ENCODE data around the gene JAKMIP1. TPM values are rescaled to one million over a fixed set of nuclear protein-coding genes. Genes with fewer than 3 reads are reported as not detected.
A peak's percentile ranks its signal among the peaks of the same experiment; 100 is the strongest.

The JAKMIP1 gene
- not detected for total RNA-seq (2021; ENCODE audit: unreplicated experiment)
- not detected for polyA plus RNA-seq (2012; ENCODE audit: insufficient read length)
- not detected for Bru-seq, nascent RNA
- not detected for BruChase-seq, experiment 1, labeled RNA remaining after a 2-hour chase
- percentile 21 among the genes with signal in this experiment for BruChase-seq, experiment 2, labeled RNA remaining after a 6-hour chase
- long read RNA-seq, result 0 reads

GRCh38 chr4:6200011-6200921 lies at the start of gene JAKMIP1:
Gene JAKMIP1 (minus strand): TSS chr4:6200549. CDS start chr4:6112850, 87,699 bp downstream.
- Histone ChIP-seq H3K4me1 (ENCODE audit: control insufficient read depth, insufficient read depth, low read length) (no peaks in the 10 kb centered on the region), H3K27ac (ENCODE audit: low read length) (no peak within 1 kb of the TSS), H3K4me3 (ENCODE audit: low read depth in 2 of 2, low read length in 2 of 2) (peak within 1 kb of the TSS; percentile 33 to 36), H3K9me3 (ENCODE audit: control insufficient read depth, insufficient read depth, low read depth, low read length) (no peaks in the 10 kb centered on the region), H3K27me3 (ENCODE audit: control insufficient read depth, insufficient read depth, low read length) (peaks cover 2% of the 10 kb centered on the region; the same call in 1 of the 2 replicates), H3K36me3 (ENCODE audit: control insufficient read depth, insufficient read depth, low read length) (no peaks in the 10 kb centered on the region)
- ChIA-PET CTCF (interaction anchor here (0.6 kb wide), 2 partner anchors 131 to 470 kb away, joined by 5 to 6 read pairs; no protein-coding TSS in a partner anchor), POLR2A (no interaction called here)
- ATAC-seq, result peak; percentile 73
- in situ Hi-C loops (cut with HindIII; ENCODE audit: low pct_unique_long_range_greater_than_20kb, low sequenced_read_pairs) (no loop called here), intact Hi-C loops (cut with micrococcal nuclease; ENCODE audit: unreplicated experiment) (no loop called here)
- DNase-seq (ENCODE audit: low read depth, low spot score), result no peak
- no peak for TF ChIP-seq REST (IDR thresholded peaks at IDR 0.05; ENCODE audit: insufficient read depth in 1 of 2, low read depth in 2 of 2, low read length in 1 of 2)
- BruUV-seq (replicated peaks), result no TSS peak

DNA sequence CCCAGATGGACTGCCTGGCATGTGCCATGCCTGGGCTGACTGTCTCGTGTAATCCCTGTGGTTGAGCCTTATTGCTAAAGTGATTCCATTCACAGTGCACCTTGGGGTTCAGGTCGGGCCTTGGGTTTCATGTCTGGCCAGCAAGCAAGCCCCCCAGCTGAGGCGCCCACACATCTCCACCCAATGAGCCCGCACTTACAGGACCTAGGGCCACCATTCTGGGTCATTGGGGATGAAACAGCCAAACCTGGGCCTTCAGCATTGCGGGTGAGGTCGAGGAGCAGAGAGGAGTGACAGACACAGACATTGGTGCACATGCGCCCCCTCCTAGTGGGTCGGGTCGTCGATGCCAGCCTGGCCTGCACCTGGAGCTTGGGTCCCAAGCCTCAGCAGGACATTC lies 48.0 kb upstream of the JAKMIP1 start:
- TF ChIP-seq SIN3A (IDR thresholded peaks at IDR 0.05; ENCODE audit: borderline replicate concordance, insufficient read depth, low read depth, low read length) (no peak), REST (IDR thresholded peaks at IDR 0.05; ENCODE audit: insufficient read depth in 1 of 2, low read depth in 2 of 2, low read length in 1 of 2) (no peak), TCF7L2 (IDR thresholded peaks at IDR 0.05; ENCODE audit: low read depth, low read length) (no peak), CTCF (IDR thresholded peaks at IDR 0.05) (no peak), POLR2AphosphoS5 (IDR thresholded peaks at IDR 0.05; ENCODE audit: low read depth, low read length) (no peak)
- in situ Hi-C loops (cut with HindIII; ENCODE audit: low pct_unique_long_range_greater_than_20kb, low sequenced_read_pairs), result no loop called here
- intact Hi-C loops (cut with micrococcal nuclease; ENCODE audit: unreplicated experiment), result no loop called here
- Histone ChIP-seq H3K27ac (ENCODE audit: low read length) (no peak overlapping the region), H3K4me1 (ENCODE audit: control insufficient read depth, insufficient read depth, low read length) (no peaks in the 10 kb centered on the region), H3K4me3 (ENCODE audit: low read depth in 2 of 2, low read length in 2 of 2) (no peak overlapping the region), H3K9me3 (ENCODE audit: control insufficient read depth, insufficient read depth, low read depth, low read length) (no peaks in the 10 kb centered on the region), H3K27me3 (ENCODE audit: control insufficient read depth, insufficient read depth, low read length) (0 out of 2 replicates have a peak, but pooled peaks cover 4% of the 10 kb centered on the region), H3K36me3 (ENCODE audit: control insufficient read depth, insufficient read depth, low read length) (no peaks in the 10 kb centered on the region)
- ATAC-seq (no peak), DNase-seq (ENCODE audit: low read depth, low spot score) (no peak)
- no TSS peak for BruUV-seq (replicated peaks)
- ChIA-PET CTCF (no interaction called here), POLR2A (no interaction called here)
